ENCODE data around the gene ANGPTL7. TPM values are rescaled to one million over a fixed set of nuclear protein-coding genes. Genes with fewer than 3 reads are reported as not detected.

The ANGPTL7 gene
- total RNA-seq, 4 donors from 2014 or later, result 1.3 TPM; not detected in 3

- TF ChIP-seq CTCF (IDR thresholded peaks at IDR 0.05), result no peak
- TF ChIP-seq POLR2A (IDR thresholded peaks at IDR 0.05), result no peak
- no peak overlapping the region for H3K4me3 ChIP-seq
- H3K27ac ChIP-seq, result no peak overlapping the region
- H3K27me3 ChIP-seq, result no peaks in the 10 kb centered on the region
- DNase-seq, result no peak
- H3K4me1 ChIP-seq, result no peaks in the 10 kb centered on the region
- H3K9me3 ChIP-seq, result no peaks in the 10 kb centered on the region
- peaks cover 0 to 80% (median 0%) of the 10 kb centered on the region in 3 donors for H3K36me3 ChIP-seq
Measured at GRCh38 chr1:11198257-11198656, 9.1 kb downstream of the ANGPTL7 start.

- no peak for DNase-seq
- Histone ChIP-seq H3K4me3 (no peak overlapping the region), H3K36me3 (peaks cover 0 to 80% (median 0%) of the 10 kb centered on the region in 3 donors), H3K4me1 (no peaks in the 10 kb centered on the region), H3K9me3 (no peaks in the 10 kb centered on the region), H3K27ac (no peak overlapping the region), H3K27me3 (no peaks in the 10 kb centered on the region)
- TF ChIP-seq CTCF (IDR thresholded peaks at IDR 0.05) (no peak), POLR2A (IDR thresholded peaks at IDR 0.05) (no peak)
Measured at GRCh38 chr1:11198851-11199594, 9.9 kb downstream of the ANGPTL7 start.

- H3K9me3 ChIP-seq, result no peaks in the 10 kb centered on the region
- H3K4me1 ChIP-seq, result no peaks in the 10 kb centered on the region
- H3K36me3 ChIP-seq, result peaks cover 0 to 84% (median 0%) of the 10 kb centered on the region in 3 donors
- no peak overlapping the region for H3K4me3 ChIP-seq
- no peak for DNase-seq
- TF ChIP-seq CTCF (IDR thresholded peaks at IDR 0.05) (no peak), POLR2A (IDR thresholded peaks at IDR 0.05) (no peak)
- H3K27me3 ChIP-seq, result no peaks in the 10 kb centered on the region
- H3K27ac ChIP-seq, result no peak overlapping the region
Measured at GRCh38 chr1:11204396-11205190, 15.4 kb downstream of the ANGPTL7 start.

GRCh38 chr1:11207898-11208611 lies 18.9 kb downstream of the ANGPTL7 start:
- Histone ChIP-seq H3K4me1 (no peaks in the 10 kb centered on the region), H3K9me3 (no peaks in the 10 kb centered on the region), H3K4me3 (no peak overlapping the region), H3K27ac (no peak overlapping the region), H3K27me3 (no peaks in the 10 kb centered on the region), H3K36me3 (peaks cover 0 to 91% (median 0%) of the 10 kb centered on the region in 3 donors)
- no peak for TF ChIP-seq CTCF (IDR thresholded peaks at IDR 0.05)
- no peak for TF ChIP-seq POLR2A (IDR thresholded peaks at IDR 0.05)
- DNase-seq, result no peak

- peaks cover 0 to 93% (median 3%) of the 10 kb centered on the region in 3 donors for H3K36me3 ChIP-seq
- H3K4me1 ChIP-seq, result no peaks in the 10 kb centered on the region
- H3K9me3 ChIP-seq, result no peaks in the 10 kb centered on the region
- no peak overlapping the region for H3K4me3 ChIP-seq
- DNase-seq, result no peak
- TF ChIP-seq CTCF (IDR thresholded peaks at IDR 0.05), result no peak
- H3K27me3 ChIP-seq, result no peaks in the 10 kb centered on the region
- no peak overlapping the region for H3K27ac ChIP-seq
Measured at GRCh38 chr1:11211461-11211860, 22.3 kb downstream of the ANGPTL7 start.

All from Peyer's patch (tissue), 4 donors.